HG03378 (cell line): ENCODE data around the gene CORT.
"Not testable (repeated sequence)": the region's sequence is repeated elsewhere in the genome, so short reads cannot be mapped to it uniquely, and the experiment has no call there.

ENCODE experiments used
- ATAC-seq: cut with Tn5 transposase; IDR thresholded peaks from one replicate; pipeline ENCODE4 v1.9.1; 2021; ENCODE audit warnings: mild to moderate bottlenecking, moderate library complexity; ENCODE audit not compliant: unreplicated experiment

The CORT gene, protein sequence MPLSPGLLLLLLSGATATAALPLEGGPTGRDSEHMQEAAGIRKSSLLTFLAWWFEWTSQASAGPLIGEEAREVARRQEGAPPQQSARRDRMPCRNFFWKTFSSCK

DNA sequence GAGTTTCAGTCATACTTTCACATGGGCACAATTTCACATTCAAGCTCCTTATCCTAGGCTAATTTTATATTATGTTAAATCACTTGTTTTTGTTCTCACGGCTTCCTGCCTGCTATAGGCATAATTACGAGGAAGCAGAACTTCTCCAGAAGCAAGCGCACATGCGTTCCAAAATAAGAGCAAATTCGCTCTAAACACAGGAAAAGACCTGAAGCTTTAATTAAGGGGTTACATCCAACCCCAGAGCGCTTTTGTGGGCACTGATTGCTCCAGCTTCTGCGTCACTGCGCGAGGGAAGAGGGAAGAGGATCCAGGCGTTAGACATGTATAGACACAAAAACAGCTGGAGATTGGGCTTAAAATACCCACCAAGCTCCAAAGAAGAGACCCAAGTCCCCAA, at the start of gene CORT:
Gene CORT, plus strand, starts transcription at position 281 of the 400 bp plus-strand sequence. CDS start 193 bp downstream, outside the sequence.
- ATAC-seq: no peak

DNA sequence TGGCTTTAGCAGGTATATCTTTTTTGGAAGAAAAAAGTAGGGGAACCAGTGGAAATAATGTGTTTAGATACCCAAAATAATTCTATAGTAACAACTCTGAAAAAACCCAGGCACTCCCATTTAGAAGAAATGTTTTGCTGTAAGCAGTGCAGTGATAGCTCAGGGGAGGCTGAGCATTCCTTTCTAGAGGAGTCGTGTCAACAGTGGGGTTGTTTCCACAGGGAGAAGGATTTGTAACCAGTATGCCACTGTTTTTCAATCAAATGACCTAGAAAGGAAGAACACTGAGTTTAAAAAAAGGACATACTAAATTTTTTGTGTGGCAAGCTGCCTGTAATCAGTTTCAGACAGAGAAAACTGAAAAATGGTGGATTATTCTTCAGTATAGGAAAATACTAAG, 48.5 kb upstream of the CORT start:
- no peak for ATAC-seq

DNA sequence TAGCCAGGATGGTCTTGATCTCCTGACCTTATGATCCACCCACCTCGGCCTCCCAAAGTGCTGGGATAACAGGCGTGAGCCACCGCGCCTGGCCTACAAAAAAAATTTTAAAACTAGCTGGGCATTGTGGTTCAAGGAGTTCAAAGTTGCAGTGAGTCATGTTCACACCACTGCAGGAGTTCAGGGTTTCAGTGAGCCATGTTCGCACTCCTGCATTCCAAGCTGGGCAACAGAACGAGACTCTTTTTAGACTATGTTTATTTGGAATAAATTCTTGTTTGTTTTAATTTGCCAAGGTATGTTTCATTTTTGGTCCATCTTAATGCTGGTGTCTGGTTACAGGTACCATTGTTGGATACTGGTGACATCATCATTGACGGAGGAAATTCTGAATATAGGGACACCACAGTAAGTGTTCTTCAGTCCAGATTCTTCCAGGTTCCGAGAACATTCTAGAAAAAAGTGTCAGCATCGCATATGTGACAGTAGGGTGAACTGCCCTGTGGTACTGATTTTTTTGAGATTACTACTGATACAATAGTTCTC, 47.0 kb upstream of the CORT start:
- ATAC-seq: no peak

DNA sequence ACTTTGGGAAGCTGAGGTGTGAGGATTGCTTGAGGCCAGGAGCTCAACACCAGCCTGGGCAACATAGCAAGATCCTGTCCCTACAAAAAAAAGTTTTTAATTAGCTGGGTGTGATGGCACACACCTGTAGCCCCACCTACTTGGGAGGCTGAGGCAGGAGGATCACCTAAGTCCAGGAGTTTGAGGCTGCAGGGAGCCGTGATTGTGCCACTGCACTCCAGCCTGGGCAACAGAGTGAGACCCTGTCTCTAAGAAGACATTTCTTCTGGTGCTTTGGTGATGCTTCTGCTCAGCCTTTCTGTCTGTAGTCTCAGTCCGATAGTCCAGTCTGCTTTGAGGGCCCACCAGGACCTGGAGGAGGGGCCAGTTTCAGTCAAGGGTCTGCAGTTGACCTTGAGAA, 42.6 kb upstream of the CORT start:
- ATAC-seq: no peak

DNA sequence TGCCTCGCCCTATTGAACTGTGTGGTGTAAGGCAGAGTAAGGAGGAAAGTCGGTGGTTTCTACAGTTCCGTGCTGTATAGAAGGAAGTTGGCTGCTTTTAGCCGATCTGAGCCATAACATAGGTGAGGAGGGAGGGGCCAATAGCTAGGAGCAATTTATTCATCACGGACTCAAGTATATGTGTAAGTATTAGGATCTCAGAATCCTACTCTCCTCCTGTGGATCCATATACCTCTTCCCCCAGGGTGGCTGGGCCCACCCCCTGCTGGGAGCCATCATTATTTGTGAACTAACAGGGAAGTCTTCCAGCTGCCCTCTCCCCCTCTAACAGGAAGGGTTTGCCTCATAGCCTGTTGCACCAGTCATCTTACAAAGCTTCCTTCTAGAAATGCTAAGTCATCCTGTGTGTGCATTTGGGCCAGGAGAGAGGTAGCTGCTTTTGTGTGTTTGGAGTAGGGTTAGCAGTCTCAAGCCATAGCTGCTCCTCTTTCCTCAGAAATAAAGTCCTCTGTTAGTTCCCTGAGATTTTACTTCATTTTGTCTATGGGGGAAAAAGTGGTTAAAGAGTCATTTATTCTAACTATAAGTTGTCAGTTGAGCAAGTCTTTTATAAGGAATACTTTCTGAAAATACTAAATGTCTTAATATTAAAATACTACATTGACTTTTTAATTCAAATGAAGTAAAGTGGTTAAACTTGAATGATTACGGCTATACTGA, 34.5 kb upstream of the CORT start:
- ATAC-seq: no peak

DNA sequence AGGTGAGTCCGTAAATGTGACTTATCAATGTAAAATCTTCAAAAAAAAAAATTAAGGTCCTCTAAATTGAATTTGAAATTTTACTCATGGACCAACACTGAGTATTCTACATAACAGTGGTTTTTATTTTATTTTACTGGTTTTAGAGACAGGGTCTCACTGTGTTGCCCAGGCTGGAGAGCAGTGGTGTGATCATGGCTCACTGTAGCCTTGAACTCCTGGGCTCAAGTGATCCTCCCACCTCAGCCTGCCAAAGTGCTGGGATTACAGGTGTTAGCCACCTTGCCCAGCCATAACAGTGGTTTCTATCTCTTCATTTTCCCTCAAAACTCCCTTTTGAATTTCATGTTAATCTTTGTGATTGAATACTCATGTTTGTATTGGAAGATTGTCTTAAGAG, 33.9 kb upstream of the CORT start:
- ATAC-seq: not testable (repeated sequence)

DNA sequence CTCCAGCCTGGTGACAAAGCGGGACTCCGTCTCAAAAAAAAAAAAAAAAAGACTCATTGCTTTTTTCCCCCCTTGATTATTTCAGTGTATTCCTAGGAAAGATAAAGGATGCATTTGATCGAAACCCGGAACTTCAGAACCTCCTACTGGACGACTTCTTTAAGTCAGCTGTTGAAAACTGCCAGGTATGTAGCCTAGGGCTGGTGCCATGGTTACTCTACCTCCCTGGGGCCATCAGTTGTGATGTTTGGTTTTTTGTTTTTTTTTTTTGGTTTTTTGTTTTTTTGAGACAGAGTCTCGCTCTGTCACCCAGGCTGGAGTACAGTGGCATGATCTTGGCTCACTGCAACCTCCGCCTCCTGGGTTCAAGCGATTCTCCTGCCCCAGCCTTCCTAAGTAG, 31.1 kb upstream of the CORT start:
- not testable (repeated sequence) for ATAC-seq

DNA sequence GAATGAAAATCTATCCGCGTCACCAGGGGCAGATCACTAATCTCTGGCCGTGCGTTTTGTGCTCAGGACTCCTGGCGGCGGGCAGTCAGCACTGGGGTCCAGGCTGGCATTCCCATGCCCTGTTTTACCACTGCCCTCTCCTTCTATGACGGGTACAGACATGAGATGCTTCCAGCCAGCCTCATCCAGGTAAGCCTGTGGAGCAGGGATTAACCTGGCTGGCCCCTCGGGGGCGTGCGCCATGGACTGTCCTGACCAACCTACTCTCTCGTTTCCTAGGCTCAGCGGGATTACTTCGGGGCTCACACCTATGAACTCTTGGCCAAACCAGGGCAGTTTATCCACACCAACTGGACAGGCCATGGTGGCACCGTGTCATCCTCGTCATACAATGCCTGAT, 30.5 kb upstream of the CORT start:
- no peak for ATAC-seq

DNA sequence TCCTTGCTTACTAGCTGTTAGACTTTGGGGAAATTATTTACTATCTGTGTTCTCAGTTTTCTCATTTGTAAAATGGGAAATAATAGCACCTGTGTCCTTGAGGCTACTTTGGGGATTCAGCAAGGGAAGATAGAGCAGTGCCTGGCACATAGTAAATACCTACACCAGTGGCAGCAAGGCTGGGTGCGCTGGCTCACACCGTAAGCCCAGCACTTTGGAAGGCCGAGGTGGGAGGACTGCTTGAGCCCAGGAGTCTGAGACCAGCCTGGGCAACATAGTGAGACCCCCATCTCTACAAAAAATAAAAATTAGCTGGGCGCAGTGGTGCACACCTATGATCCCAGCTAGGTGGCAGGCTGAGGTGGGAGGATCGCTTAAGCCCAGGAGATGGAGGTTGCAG, 28.2 kb upstream of the CORT start:
- no peak for ATAC-seq

DNA sequence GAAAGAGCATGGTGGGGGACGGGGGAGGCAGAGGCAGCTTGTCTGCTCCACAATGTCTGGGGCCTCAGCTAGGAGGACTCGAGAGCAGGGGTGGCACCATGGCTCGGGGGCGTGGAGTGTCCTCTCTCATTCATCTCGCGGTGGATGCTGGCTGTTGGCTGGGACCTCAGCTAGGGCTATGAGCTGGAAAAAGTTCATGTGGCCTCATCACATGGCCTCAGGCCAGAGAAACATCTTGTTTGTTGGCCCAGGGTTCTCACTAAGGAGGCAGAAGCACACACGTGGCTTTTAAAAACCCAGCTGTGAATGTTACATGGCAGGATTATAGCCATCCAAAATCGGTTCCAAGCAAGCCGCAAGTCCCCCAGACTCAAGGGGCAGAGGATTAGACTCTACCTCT, 25.8 kb upstream of the CORT start:
- ATAC-seq: no peak

DNA sequence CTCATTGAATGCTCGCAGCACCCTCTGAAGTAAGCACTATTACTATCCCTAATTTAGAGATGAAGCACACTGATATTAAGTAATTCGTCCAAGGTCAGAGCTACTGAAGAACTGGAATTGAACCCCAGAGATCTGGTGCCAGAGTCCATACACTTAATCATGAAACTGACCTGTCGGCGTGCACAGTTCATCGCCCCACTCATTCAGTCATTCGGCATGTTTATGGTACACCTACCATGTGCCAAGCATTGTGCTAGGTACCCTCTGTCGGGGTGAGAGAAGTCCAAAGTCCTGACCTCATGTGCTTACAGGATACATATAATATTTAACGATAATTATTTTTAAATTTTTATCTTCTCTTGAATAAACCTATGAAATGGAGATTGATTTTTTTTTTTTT, 25.2 kb upstream of the CORT start:
- ATAC-seq: no peak

DNA sequence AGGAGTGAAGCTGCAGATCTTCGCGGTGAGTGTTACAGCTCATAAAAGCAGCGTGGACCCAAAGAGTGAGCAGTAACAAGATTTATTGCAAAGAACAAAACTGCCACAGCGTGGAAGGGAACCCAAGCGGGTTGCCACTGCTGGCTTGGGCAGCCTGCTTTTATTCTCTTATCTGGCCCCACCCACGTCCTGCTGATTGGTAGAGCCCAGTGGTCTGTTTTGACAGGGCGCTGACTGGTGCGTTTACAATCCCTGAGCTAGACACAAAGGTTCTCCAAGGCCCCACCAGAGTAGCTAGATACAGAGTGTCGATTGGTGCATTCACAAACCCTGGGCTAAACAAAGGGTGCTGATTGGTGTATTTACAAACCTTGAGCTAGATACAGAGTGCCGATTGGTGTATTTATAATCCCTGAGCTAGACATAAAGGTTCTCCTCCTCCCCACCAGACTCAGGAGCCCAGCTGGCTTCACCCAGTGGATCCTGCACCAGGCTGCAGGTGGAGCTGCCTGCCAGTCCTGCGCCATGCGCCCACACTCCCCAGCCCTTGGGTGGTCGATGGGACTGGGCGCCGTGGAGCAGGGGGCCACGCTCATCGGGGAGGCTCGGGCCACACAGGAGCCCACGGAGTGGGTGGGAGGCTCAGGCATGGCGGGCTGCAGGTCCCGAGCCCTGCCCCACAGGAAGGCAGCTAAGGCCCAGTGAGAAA, 23.9 kb upstream of the CORT start:
- not testable (repeated sequence) for ATAC-seq

DNA sequence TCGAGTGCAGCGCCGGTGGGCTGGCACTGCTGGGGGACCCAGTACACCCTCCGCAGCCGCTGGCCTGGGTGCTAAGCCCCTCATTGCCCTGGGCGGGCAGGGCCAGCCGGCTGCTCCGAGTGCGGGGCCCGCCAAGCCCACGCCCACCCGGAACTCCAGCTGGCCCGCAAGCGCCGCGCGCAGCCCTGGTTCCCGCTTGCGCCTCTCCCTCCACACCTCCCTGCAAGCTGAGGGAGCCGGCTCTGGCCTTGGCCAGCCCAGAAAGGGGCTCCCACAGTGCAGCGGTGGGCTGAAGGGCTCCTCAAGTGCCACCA, 23.3 kb upstream of the CORT start:
- ATAC-seq: not testable (repeated sequence)

DNA sequence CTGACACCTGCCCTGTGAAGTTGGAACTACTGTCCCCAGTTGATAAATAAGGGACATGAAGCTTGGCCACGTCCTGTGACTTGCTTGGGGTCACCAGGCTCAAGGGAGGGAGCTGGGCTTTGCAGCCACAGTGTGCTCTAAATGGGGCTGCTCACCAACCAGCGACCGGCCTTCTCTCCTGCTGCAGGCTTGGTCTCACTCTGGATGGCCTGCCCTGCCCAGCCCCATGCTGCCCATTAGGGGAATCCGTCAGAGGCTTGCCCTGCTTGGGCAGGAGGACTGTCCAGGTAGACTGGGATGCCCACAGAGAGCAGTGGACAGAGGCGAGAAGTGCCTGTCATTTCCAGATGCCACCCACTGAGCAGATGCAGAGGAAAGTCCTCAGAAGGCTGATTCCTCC, 20.8 kb upstream of the CORT start:
- no peak for ATAC-seq

DNA sequence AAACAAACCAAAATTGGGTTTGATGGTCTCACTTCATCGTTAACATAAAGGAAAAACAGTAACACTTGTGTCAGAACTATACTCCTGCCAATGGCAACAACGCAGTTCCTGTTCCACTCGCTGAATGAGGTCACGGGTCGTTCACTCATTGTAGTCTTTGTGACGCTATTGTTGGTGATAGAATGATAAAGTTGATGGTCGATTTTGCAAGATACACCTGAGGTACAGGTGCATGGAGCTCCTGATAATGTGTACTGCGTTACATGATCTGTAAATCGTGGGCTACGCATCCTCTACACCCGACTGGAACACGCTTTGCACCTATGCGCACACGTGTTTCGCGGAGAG, 20.0 kb upstream of the CORT start:
- peak; percentile 29 for ATAC-seq

DNA sequence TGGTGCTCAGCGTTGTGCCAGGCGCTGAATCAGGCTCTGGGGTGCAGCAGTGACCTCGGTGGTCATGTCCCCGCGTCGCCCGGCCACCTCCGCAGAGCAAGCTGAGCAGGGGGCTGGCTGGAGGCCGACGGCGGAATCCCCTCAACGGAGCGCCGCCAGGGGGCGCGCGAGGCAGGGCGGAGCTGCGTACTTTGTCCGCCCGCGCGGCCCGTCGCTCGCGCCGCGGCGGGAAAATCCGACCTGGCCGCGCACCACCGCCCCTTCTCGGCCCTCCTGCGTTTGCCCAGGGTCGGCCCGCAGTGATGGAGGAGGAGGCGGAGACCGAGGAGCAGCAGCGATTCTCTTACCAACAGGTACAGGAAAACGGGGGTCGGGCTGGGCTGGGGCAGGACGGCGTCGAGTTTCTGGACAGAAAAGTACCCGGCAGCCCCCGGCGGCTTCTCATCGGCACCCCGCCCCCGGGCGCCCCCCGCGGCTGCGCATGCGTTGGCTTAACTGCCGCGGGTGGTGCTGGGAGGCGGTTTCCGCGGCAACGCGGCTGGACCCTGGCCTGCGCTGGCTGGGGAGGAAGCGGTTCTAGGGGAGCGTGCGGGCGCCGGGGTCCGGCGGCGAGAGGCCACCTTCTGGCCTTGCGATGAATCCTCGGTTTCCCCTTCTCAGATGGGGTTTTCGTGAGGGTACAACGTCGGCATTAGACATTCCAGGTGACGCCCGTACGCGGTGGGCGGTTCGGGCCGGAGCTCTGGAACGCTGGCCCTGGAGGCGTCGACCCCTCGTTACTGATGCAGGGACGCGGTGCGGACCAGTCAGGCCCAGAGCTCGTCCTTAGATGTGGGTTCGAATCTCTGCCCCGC, 19.4 kb upstream of the CORT start, which contains the start of gene CENPS:
Gene CENPS, plus strand, starts transcription at position 218 of the 854 bp plus-strand sequence. Its CDS starts 85 bp downstream, at position 303.
- peak; percentile 52 for ATAC-seq

DNA sequence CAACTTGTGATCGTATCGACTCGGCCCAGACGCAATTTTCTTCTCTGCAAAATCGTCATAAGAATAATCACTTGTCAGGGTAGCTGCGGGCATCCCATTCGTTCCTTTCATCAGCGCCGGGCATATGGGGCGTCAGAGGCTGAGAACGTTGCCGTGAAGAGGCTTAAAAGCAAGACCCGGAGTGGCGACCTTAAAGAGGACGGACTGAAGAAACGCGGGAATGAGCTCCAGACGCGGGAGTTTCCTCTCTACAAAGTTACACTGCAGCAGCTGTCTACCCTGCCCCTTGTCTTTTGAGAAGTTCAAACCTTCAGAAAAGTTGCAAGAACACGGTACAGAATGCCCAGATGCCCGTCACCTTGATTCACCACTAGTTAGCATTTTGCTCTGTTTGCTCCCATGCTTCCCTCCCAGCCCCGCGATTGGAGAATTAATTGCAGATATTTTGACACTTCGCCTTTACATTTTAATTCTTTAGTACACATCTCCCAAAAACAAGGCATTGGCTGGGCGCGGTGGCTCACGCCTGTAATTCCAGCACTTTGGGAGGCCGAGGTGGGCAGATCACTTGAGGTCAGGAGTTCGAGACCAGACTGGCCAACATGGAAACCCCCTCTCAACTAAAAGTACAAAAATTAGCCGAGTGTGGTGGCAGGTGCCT, 18.6 kb upstream of the CORT start:
- ATAC-seq: no peak

DNA sequence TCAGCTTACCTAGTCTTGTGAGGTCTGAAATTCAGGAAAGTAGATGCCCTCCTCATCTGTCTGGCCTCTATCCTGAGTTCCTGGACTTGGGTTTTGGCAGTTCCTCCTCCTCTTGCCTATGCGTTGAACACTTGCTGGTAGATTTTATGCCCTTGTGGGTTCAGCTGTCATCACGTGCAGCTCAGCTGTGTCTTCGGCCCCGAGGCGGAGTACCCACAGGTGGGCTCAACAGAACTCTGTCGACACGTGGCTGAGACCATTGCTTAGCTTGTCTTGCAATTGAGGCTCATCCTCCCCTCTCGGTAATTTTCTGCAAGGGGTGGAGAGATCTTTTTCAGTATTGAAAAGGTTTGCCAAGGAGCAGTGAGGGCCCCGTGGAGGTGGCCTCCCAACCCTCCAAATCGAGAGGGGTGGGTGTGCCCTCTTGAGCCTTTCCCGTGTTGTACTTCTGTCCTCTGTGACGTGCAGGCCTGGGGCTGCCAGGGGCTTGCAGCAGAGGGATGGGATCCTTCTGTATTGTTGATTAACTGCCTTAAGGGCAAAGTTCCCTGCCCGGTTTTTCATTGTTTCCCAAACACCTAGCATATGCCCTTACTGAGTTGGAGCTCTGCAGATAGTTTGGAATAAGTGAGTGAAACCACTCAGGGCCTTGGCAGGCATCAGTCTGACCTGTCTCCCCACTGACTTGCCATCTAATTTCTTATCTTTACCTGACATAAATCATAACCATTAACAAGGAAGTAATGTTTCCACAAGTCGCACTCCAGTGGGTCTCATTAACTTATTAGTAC, 16.7 kb upstream of the CORT start:
- ATAC-seq: no peak

DNA sequence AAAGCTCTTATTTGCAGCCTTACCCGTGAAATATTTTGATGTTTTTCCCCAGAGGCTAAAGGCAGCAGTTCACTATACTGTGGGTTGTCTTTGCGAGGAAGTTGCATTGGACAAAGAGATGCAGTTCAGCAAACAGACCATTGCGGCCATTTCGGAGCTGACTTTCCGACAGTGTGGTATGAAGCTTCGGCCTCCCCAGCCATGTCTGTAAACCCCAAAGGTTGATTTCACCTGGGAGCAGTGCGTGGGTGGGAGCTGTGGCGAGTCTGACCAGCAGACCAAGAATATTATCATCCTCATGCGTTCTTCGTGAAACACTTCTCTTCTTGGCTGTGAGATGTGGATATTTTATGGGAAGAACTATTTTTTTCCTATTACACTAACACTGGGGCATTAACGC, 16.0 kb upstream of the CORT start:
- no peak for ATAC-seq

DNA sequence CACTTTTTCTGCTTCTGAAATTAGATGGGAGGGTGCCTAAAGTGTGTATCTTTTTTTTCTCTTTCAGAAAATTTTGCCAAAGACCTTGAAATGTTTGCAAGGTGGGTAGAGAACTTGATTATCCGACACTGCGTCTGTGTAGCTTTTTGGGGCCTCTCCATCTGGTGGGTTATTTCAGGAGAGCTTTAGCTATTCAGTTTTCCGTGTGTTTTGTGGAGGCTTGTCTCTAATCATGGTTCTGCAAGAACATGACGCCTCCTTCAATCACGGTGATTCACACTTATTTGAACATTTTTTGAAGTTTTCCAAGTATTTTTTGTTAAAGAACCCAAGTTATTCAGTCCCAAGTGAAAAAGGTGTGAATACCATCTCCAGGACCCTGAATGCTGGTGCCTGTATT, 15.2 kb upstream of the CORT start:
- ATAC-seq: no peak
